ENCODE data around the gene SLC17A8. TPM values are rescaled to one million over a fixed set of nuclear protein-coding genes. Genes with fewer than 3 reads are reported as not detected.
"Not testable (repeated sequence)": the region's sequence is repeated elsewhere in the genome, so short reads cannot be mapped to it uniquely, and the experiment has no call there.

Gene SLC17A8
- not detected for total RNA-seq (2013)
- polyA plus RNA-seq (not detected), polyA minus RNA-seq (not detected in 2 replicates), total RNA-seq (0 to 2.4 (median 0.10) reads per million in 11 experiments)

GRCh38 chr12:100356644-100357223, at the start of gene SLC17A8:
Gene SLC17A8, plus strand, starts transcription at chr12:100357074. Its CDS starts 318 bp downstream, at chr12:100357392.
- Histone ChIP-seq H3K27me3 (ENCODE audit: control insufficient read depth in 2 of 2, insufficient read depth in 2 of 2, low read length in 2 of 2) (peaks cover 0 to 5% of the 10 kb centered on the region in 2 donors), H3K4me3 (replicated peaks in 1 of 3; ENCODE audit: low read depth in 2 of 3, low read length in 3 of 3) (no peak within 1 kb of the TSS), H3K27ac (ENCODE audit: low read depth in 1 of 2, low read length in 2 of 2) (no peak within 1 kb of the TSS), H3K9ac (ENCODE audit: insufficient read depth, low read length, poor library complexity, severe bottlenecking) (no peak within 1 kb of the TSS), H3K79me2 (ENCODE audit: insufficient read depth, low read length) (no peaks in the 10 kb centered on the region), H4K20me1 (ENCODE audit: insufficient read depth, low read length) (no peaks in the 10 kb centered on the region), H3K4me2 (replicated peaks; ENCODE audit: extremely low read depth, low read length, poor library complexity, severe bottlenecking) (no peak within 1 kb of the TSS), H3K9me3 (replicated peaks in 1 of 2; ENCODE audit: control insufficient read depth in 1 of 2, insufficient read depth in 1 of 2, low read length in 2 of 2) (no peaks in the 10 kb centered on the region), H3K36me3 (replicated peaks in 1 of 2; ENCODE audit: control insufficient read depth in 1 of 2, insufficient read depth in 2 of 2, low read length in 2 of 2) (no peaks in the 10 kb centered on the region), H3K4me1 (ENCODE audit: control insufficient read depth in 1 of 2, insufficient read depth in 2 of 2, low read length in 2 of 2) (no peaks in the 10 kb centered on the region), H2AFZ (ENCODE audit: insufficient read depth, low read depth, low read length, poor library complexity, severe bottlenecking) (no peak within 1 kb of the TSS)
- Mint-ChIP-seq H3K9me3 (no peaks in the 10 kb centered on the region), H3K4me3 (peak within 1 kb of the TSS in 1 of 2 donors; percentile 13), H3K27ac (peak within 1 kb of the TSS in 1 of 7 donors; percentile 33), H3K36me3 (no peaks in the 10 kb centered on the region), H3K27me3 (ENCODE audit: low read depth in 3 of 3) (peaks cover 9 to 19% (median 16%) of the 10 kb centered on the region in 3 donors), H3K4me1 (no peaks in the 10 kb centered on the region)
- no peak for DNase-seq
- WGBS (ENCODE audit: insufficient coverage): 53% methylated on average over 12 of the region's 13 CpGs
- TF ChIP-seq CTCF (IDR thresholded peaks at IDR 0.05): no peak
- intact Hi-C loops (cut with micrococcal nuclease): no loop called here

DNA sequence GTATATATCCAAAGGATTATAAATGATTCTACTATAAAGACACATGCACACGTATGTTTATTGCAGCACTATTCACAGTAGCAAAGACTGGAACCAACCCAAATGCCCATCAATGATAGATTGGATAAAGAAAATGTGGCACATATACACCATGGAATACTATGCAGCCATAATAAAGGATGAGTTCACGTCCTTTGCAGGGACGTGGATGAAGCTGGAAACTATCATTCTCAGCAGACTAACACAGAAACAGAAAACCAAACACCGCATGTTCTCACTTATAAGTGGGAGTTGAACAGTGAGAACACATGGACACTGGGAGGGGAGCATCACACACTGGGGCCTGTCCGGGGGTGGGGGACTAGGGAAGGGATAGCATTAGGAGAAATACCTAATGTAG, 48.7 kb upstream of the SLC17A8 start:
- H3K9me3 ChIP-seq (replicated peaks in 1 of 2; ENCODE audit: control insufficient read depth in 1 of 2, insufficient read depth in 1 of 2, low read length in 2 of 2): peaks cover 9 to 13% of the 10 kb centered on the region in 2 donors
- H3K9ac ChIP-seq (ENCODE audit: insufficient read depth, low read length, poor library complexity, severe bottlenecking); H3K4me3 ChIP-seq (replicated peaks in 1 of 3; ENCODE audit: low read depth in 2 of 3, low read length in 3 of 3); H3K27ac ChIP-seq (ENCODE audit: low read depth in 1 of 2, low read length in 2 of 2); H3K79me2 ChIP-seq (ENCODE audit: insufficient read depth, low read length); H3K4me3 Mint-ChIP-seq; H3K4me2 ChIP-seq (replicated peaks; ENCODE audit: extremely low read depth, low read length, poor library complexity, severe bottlenecking); H3K27me3 ChIP-seq (ENCODE audit: control insufficient read depth in 2 of 2, insufficient read depth in 2 of 2, low read length in 2 of 2); H3K4me1 Mint-ChIP-seq; H3K4me1 ChIP-seq (ENCODE audit: control insufficient read depth in 1 of 2, insufficient read depth in 2 of 2, low read length in 2 of 2); H3K27me3 Mint-ChIP-seq (ENCODE audit: low read depth in 3 of 3); intact Hi-C loops (cut with micrococcal nuclease); H4K20me1 ChIP-seq (ENCODE audit: insufficient read depth, low read length); H2AFZ ChIP-seq (ENCODE audit: insufficient read depth, low read depth, low read length, poor library complexity, severe bottlenecking); DNase-seq; H3K27ac Mint-ChIP-seq: not testable (repeated sequence)
- Mint-ChIP-seq H3K36me3 (peaks cover 56 to 63% of the 10 kb centered on the region in 2 donors), H3K9me3 (peaks cover 22 to 31% (median 25%) of the 10 kb centered on the region in 7 donors)
- peaks cover 36 to 63% of the 10 kb centered on the region in 2 donors for H3K36me3 ChIP-seq (replicated peaks in 1 of 2; ENCODE audit: control insufficient read depth in 1 of 2, insufficient read depth in 2 of 2, low read length in 2 of 2)
- WGBS (ENCODE audit: insufficient coverage): 100% methylated on average over 1 of the region's 5 CpGs

Data from CD14-positive monocyte (primary cell).